Tibial nerve (tissue), 4 donors: ENCODE measurements around the gene THAP11. TPM values are rescaled to one million over a fixed set of nuclear protein-coding genes. Genes with fewer than 3 reads are reported as not detected.

Experiments
- DNase-seq, 2 donors: peaks; one replicate each; pipeline ENCODE4 v3.0.0-alpha.2; 2019; ENCODE audit warnings: low spot score in 2 of 2
- H3K27ac ChIP-seq, 4 donors: fragments of 200-600 bp; sonication (generic) in 3 of 4; one replicate each; pipeline ENCODE4 v1.5.1; 2017 to 2019; ENCODE audit warnings: mild to moderate bottlenecking in 1 of 4
- H3K27me3 ChIP-seq, 2 donors: fragments of 200-600 bp; sonication (generic) in 1 of 2; one replicate each; pipeline versions ENCODE4 v1.5.1 to v1.6.0; 2017 to 2019
- H3K36me3 ChIP-seq, 3 donors: fragments of 200-600 bp; sonication (generic); one replicate each; pipeline ENCODE4 v1.5.1; 2018 to 2019
- H3K4me1 ChIP-seq, 4 donors: fragments of 200-600 bp; sonication (generic) in 3 of 4; one replicate each; pipeline ENCODE4 v1.5.1; 2017 to 2019
- H3K4me3 ChIP-seq, 4 donors: fragments of 200-600 bp; sonication (generic) in 3 of 4; one replicate each; pipeline ENCODE4 v1.5.1; 2017 to 2019; ENCODE audit warnings: mild to moderate bottlenecking in 1 of 4, moderate library complexity in 1 of 4
- H3K9me3 ChIP-seq, 4 donors: fragments of 200-600 bp; sonication (generic) in 3 of 4; one replicate each; pipeline ENCODE4 v1.5.1; 2017 to 2019
- CTCF ChIP-seq, 5 experiments: fragments of 200-600 bp in 3 of 5; fragments of 450-650 bp in 2 of 5; sonication (generic) in 3 of 5; IDR thresholded peaks; one replicate each; pipeline ENCODE4 v1.5.1; 2016 to 2019; ENCODE audit warnings: antibody characterized with exemption in 5 of 5, mild to moderate bottlenecking in 3 of 5, moderate library complexity in 2 of 5
- EP300 ChIP-seq, 2 donors: sonication (generic); formaldehyde crosslinking; IDR thresholded peaks; one replicate each; pipeline ENCODE4 v1.6.1; 2017; ENCODE audit warnings: antibody characterized with exemption in 2 of 2, mild to moderate bottlenecking in 1 of 2
- POLR2A ChIP-seq, 2 donors: fragments of 450-650 bp; IDR thresholded peaks; one replicate each; pipeline ENCODE4 v1.6.1; 2017; ENCODE audit warnings: antibody characterized with exemption in 2 of 2, mild to moderate bottlenecking in 2 of 2, moderate library complexity in 2 of 2
- WGBS, 2 donors: methylation state at CpG; one replicate each; pipeline ENCODE4 v1.1.5; 2018; 5-methylcytosine and 5-hydroxymethylcytosine counted together
- total RNA-seq, 4 donors: library from RNA; depleted of rRNA; stranded (reverse); fragments of >200 nt; gene quantifications; one replicate each; pipeline ENCODE4 v1.1.0, GENCODE V29; 2016

THAP11 gene
- total RNA-seq, 4 donors from 2014 or later, result 47.1 to 74.3 (median 60.9) TPM

GRCh38 chr16:67872131-67872630, 30.1 kb downstream of the THAP11 start:
- Histone ChIP-seq H3K36me3 (peaks cover 0 to 62% (median 0%) of the 10 kb centered on the region in 3 donors), H3K4me3 (peak overlapping the region in 2 of 4 donors; percentile 80 to 90), H3K27ac (peak overlapping the region; percentile 4 to 90 (median 80)), H3K27me3 (no peaks in the 10 kb centered on the region), H3K4me1 (peaks cover 0 to 44% (median 22%) of the 10 kb centered on the region in 4 donors), H3K9me3 (no peaks in the 10 kb centered on the region)
- no peak for TF ChIP-seq CTCF (IDR thresholded peaks at IDR 0.05)
- TF ChIP-seq EP300 (IDR thresholded peaks at IDR 0.05), result no peak
- no peak for TF ChIP-seq POLR2A (IDR thresholded peaks at IDR 0.05)
- DNase-seq, result no peak
- 59 to 60% methylated on average over 2 of the region's 2 CpGs for WGBS, 2 donors

GRCh38 chr16:67872631-67873434, 30.7 kb downstream of the THAP11 start, which contains the start of gene EDC4:
EDC4 (plus strand) TSS chr16:67873052; CDS start chr16:67873262, 210 bp downstream.
- Histone ChIP-seq H3K4me3 (peak within 1 kb of the TSS; percentile 61 to 93 (median 85)), H3K27me3 (no peaks in the 10 kb centered on the region), H3K9me3 (no peaks in the 10 kb centered on the region), H3K36me3 (peaks cover 0 to 62% (median 4%) of the 10 kb centered on the region in 3 donors), H3K4me1 (peaks cover 0 to 44% (median 22%) of the 10 kb centered on the region in 4 donors), H3K27ac (peak within 1 kb of the TSS; percentile 4 to 90 (median 80))
- peak; percentile 60 to 66 for DNase-seq
- WGBS, 2 donors, result 0 to 2% methylated on average over 23 to 34 of the region's 72 CpGs
- TF ChIP-seq CTCF (IDR thresholded peaks at IDR 0.05) (peak in 1 of 5 experiments; percentile 43), POLR2A (IDR thresholded peaks at IDR 0.05) (peak; percentile 38 to 40), EP300 (IDR thresholded peaks at IDR 0.05) (peak; percentile 22 to 85)

GRCh38 chr16:67873435-67874370, 31.6 kb downstream of the THAP11 start:
- Histone ChIP-seq H3K36me3 (peaks cover 0 to 62% (median 12%) of the 10 kb centered on the region in 3 donors), H3K9me3 (no peaks in the 10 kb centered on the region), H3K27ac (peak overlapping the region; percentile 4 to 90 (median 80)), H3K27me3 (no peaks in the 10 kb centered on the region), H3K4me3 (peak overlapping the region; percentile 61 to 93 (median 85)), H3K4me1 (peaks cover 0 to 44% (median 22%) of the 10 kb centered on the region in 4 donors)
- TF ChIP-seq CTCF (IDR thresholded peaks at IDR 0.05), result no peak
- 12 to 14% methylated on average over 19 to 20 of the region's 23 CpGs for WGBS, 2 donors
- no peak for DNase-seq

DNA sequence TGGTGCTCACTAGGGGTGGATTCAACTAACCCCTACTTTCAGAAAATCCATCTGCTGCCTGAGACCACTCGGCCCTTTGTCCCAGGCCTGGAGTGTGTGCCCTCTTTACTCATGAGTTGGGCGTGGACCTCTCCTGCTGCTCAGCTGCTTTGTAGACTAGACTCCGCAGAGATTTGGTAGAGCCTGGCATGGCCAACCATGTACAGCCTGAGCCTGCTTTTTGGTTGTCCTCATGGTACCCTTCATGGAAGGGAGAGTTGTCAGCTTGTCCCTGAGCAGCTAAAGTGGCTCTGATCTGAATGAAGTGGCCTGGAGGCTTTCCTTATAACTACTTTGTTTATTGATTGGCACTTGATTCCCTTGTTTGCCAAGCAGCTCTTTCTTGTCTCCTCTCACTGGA, 32.3 kb downstream of the THAP11 start:
- TF ChIP-seq CTCF (IDR thresholded peaks at IDR 0.05) (no peak), POLR2A (IDR thresholded peaks at IDR 0.05) (no peak)
- H3K4me3 ChIP-seq, result peak overlapping the region in 3 of 4 donors; percentile 80 to 93 (median 90)
- peaks cover 0 to 62% (median 19%) of the 10 kb centered on the region in 3 donors for H3K36me3 ChIP-seq

More for the DNA sequence above, 32.3 kb downstream of the THAP11 start:
- H3K9me3 ChIP-seq, result no peaks in the 10 kb centered on the region
- no peaks in the 10 kb centered on the region for H3K27me3 ChIP-seq
- peaks cover 0 to 44% (median 22%) of the 10 kb centered on the region in 4 donors for H3K4me1 ChIP-seq
- DNase-seq, result no peak
- WGBS, 2 donors, result 60 to 69% methylated on average over 3 of the region's 3 CpGs
- H3K27ac ChIP-seq, result no peak overlapping the region
